Stimulated activated CD8-positive, alpha-beta memory T cell treated with anti-CD3 and anti-CD28 coated beads, Interleukin-12 subunit alpha, Interleukin-12 subunit beta, amount 100 ng/mL, for 24 hours (primary cell): ENCODE results near the gene ATP5PD.

Experiments
- DNase-seq: peaks from one replicate; pipeline ENCODE4 v3.0.0-alpha.2; 2020; ENCODE audit errors: extremely low read depth

Gene ATP5PD

DNA sequence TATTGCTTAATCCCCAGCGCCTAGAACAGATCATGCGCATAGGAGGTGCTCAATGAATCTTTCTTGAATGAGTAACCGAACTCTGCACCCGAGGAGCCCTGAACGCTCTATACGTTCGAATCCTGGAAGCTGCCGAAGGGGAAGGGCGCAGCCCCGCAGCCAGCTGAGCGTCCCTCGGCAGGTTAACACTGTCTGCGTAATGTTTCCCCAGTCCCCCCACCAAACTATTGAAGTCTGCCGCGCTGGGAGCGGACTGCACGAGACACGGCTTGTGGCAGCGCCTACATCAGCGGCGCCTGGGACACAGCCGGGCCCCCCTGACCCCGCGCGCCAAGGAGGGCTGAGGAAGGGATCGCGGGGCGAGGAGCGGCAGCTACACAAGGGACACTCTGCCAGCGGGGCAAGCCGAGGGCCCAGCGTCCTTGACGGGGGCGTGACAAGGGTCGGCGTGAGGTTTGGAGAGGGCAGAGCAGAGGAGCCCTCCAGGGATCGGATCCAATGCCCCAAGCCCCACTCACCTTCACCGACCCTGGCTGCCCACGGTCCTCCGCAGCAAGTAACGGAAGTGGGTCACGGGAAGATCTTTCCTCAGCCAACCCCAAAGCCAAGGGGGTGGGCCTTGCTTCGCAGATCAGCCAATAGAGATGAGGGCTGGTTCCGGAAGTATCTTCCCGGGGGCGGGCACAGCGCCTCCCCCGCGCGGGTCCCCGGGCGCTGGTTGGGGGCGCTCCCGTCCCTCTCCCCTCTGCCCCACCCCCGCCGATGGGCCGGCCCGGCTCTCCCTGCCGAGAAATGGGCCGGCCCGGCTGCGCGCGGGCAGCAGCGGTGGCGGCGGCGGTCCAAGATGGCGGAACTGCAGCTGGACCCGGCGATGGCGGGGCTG lies at the start of gene ATP5PD, which contains the start of gene KCTD2:
Gene ATP5PD (minus strand): TSS at position 563 of the 883 bp plus-strand sequence. CDS start 4,319 bp downstream, outside the sequence.
Gene KCTD2 (plus strand): TSS at position 819 of the 883 bp plus-strand sequence. CDS start 26 bp downstream, at position 845.
- peak; percentile 88 for DNase-seq

DNA sequence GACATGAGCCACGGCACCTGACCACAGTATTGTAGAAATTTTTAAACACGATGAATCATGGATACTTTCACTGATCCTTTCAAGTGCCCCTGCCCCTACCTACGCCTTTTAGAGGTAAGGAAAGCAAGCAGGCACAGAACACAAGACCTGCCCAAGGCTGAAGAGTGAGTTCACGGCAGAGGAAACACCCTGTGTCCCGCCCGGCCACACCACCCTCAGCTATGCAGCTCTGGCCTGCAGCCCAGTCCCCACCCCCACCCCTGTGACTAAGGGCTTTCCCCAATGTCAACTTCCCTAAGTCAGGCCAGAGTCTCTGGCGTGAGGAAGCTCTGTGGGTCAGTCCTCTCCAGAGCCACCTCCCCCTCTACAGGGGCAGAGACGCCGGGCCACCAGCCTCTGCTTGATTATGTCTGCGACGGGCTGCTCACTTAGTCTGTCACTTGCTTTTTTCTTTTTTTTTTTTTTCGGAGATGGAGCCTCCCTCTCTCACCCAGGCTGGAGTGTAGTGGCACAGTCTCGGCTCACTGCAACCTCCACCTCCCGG lies 49.4 kb upstream of the ATP5PD start:
- DNase-seq, result no peak

GRCh38 chr17:75094871-75095399 lies 48.2 kb upstream of the ATP5PD start:
- no peak for DNase-seq

- DNase-seq, result no peak
These were observed 46.9 kb upstream of the ATP5PD start for GRCh38 chr17:75093548-75094158.

DNA sequence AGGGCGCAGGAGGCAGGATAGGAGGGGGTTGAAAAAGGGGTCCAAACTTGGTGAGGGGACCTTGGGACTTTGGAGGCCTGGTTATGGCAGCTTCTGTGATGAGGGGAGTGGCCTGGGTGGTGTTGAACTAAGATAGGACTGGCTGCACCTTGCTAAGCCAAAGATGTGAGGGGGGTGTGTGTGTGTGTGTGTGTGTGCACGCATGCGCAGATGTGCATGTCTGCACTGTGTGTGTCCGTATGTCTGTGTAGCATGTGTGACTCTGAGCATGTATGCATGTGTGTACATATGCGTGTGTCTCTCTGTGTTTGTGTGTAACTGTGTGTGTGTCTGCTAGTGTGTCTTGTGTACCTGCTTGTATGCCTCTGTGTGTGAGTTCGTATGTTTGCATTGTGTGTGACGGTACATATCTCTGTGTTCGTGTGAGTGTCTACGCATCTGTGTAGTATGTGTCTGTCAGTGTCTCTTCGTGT lies 45.1 kb upstream of the ATP5PD start:
- DNase-seq, result no peak

GRCh38 chr17:75090871-75091854 lies 44.4 kb upstream of the ATP5PD start:
- DNase-seq, result no peak

GRCh38 chr17:75088465-75089417 lies 42.0 kb upstream of the ATP5PD start:
- DNase-seq, result no peak

DNA sequence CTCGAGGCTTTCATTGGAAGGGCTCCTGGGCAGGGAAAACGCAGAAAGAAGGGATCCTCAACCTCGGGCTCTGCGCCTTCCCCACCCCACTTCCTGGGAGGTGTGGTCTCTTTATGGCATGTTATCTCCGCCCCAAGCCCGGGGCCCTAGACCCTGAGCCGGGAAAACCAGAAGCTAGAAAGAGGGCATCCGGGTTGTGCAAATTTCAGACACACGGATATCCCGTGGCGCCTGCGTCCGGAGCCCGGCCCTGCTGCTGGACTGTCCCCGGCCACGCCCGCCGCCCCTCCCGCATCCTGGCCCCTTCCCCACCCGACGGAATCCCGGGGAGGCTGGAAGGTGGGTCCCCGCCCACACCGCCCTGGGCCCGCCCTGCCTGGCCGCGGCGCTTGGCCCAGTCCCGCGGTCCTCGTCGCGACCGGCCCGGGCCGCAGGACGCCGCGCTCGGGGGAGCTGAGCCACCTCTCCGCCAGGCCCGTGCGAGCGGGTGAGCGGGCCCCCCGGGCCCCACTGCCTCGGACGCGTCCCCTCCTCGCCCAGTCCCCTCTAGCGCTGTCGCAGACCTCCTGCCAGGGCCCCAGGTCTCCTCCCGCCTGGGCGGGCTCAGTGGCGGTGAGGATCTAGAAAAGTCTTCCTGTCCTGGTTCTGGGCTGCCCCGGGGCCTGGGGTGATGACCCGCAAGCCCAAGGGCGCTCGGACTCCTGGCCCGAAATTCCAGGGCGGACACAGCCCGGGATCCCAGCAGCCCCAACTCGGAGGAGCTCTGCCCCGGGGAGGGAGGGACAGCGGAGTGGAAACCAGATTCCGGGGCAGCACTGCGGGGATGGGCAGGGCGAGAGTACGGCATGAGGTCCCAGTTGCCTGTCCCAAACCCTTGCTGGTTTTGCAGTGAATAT lies 41.0 kb upstream of the ATP5PD start, which contains the start of gene SLC16A5:
Gene SLC16A5 (plus strand): TSS at position 397 of the 896 bp plus-strand sequence. CDS start 5,683 bp downstream, outside the sequence.
- no peak for DNase-seq

- no peak for DNase-seq
These were observed 40.4 kb upstream of the ATP5PD start for GRCh38 chr17:75087182-75087557.

- no peak for DNase-seq
These were observed 39.9 kb upstream of the ATP5PD start for GRCh38 chr17:75086496-75087181.

DNA sequence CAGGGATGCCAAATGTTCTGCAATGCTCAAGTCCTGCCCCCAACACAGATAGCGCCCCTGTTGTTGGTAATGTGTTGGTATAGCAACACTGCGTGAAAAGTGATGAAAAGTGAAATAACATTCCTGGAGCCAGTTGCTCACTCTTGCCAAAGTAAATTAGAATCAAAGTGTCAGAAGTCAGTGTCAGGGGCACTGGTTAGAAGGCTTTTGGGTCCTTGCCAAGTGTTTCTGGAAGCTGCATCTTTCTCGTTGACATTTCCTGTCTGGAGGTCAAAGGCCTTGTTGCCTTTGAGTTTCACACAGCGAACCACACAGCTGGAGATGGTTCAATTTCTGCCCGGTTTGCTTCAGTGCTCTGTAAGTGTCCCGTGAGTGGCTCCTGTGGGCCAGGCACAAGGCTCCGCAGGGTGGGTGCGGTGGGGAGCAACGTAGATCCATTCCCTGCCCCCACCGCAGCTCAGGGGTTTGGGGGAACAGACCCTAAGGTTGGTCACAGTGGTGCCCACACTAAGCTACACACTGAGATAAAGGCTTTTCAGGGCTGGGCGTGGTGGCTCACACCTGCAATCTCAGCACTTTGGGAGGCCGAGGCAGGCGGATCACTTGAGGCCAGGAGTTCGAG lies 37.4 kb upstream of the ATP5PD start:
- no peak for DNase-seq

- DNase-seq, result no peak
These were observed 35.9 kb upstream of the ATP5PD start for GRCh38 chr17:75082683-75083082.

GRCh38 chr17:75081611-75082540 lies 35.1 kb upstream of the ATP5PD start:
- DNase-seq, result no peak

- DNase-seq, result no peak
These were observed 32.2 kb upstream of the ATP5PD start for GRCh38 chr17:75079023-75079373.

DNA sequence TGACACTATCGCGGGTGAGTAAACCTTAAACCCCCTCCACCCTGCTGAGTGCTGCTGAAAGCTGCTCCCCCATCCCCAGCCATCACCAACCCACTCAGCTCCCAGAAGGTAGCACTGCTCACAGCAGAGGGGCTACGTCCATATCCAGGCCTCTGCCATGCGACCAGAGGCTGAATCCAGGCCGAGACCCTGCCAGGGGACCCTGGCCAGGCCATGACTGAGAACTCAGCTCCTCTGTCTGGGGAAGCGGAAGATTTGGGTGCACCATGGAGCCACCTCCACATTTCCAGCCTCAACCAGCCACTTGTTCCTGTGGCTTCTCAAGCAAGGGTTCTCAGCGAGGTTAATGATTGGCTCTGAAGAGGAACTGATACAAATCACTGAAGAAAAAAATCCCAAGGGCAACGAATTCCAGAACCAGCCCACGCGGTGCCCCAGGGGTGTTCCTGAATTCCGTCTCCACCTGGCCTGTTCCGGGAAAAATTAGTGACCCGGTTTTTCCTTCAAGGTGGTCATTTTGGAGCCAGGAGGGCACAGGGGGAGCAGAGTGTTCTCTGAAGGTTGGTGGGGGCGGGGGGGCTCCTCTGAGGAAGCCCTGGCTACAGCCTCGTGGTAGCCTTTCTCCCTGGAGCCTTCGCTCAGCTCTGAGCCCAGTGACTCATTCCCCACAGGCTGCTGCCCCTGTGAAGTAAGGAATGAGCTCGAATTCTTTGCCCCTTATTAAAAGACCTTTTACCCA lies 31.7 kb upstream of the ATP5PD start:
- DNase-seq, result no peak
